ENCODE results near the gene ALDH7A1.

ALDH7A1 gene

DNA sequence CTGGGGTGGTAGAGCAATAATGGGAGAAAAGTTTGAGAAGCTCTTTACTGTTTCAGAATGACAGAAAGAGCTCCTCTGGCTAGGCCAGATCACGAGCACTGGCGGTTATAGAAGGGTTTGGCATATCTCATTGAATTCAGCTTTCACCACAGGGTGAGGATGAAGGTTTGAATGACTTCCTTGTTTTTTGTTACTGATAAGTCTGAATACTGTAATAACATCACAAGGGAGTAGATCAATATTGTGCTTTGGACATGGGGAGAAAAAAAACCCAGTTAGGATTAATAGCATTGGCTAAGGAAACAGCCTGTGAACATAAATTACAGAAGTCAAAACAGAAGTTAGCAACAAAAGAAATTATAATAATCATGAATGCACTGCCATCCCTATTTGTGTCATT lies 15.1 kb upstream of the ALDH7A1 start:
- TF ChIP-seq, protein P1, sequence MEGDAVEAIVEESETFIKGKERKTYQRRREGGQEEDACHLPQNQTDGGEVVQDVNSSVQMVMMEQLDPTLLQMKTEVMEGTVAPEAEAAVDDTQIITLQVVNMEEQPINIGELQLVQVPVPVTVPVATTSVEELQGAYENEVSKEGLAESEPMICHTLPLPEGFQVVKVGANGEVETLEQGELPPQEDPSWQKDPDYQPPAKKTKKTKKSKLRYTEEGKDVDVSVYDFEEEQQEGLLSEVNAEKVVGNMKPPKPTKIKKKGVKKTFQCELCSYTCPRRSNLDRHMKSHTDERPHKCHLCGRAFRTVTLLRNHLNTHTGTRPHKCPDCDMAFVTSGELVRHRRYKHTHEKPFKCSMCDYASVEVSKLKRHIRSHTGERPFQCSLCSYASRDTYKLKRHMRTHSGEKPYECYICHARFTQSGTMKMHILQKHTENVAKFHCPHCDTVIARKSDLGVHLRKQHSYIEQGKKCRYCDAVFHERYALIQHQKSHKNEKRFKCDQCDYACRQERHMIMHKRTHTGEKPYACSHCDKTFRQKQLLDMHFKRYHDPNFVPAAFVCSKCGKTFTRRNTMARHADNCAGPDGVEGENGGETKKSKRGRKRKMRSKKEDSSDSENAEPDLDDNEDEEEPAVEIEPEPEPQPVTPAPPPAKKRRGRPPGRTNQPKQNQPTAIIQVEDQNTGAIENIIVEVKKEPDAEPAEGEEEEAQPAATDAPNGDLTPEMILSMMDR (IDR thresholded peaks at IDR 0.05; ENCODE audit: control insufficient read depth, extremely low read depth, insufficient read depth) = no peak
- no peak overlapping the region for H3K4me3 ChIP-seq (ENCODE audit: low read depth, low read length)
- DNase-seq (ENCODE audit: low read depth) = no peak

DNA sequence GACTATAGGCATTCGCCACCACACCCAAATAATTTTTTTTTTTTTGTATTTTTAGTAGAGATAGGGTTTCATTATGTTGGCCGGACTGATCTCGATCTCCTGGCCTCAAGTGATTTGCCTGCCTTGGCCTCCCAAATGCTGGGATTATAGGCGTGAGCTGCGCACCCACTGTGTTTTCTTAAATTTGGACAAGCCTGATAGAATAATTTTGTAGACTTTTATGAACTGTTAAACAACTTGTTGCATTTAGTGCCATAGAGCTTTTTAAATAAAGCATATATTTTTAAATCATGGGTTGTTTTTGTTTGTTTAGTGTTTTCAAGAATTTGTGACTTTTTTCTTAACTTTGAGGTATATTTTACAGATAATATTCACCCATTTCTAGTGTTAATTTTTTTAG lies 10.5 kb upstream of the ALDH7A1 start:
- TF ChIP-seq, protein P1 (IDR thresholded peaks at IDR 0.05; ENCODE audit: control insufficient read depth, extremely low read depth, insufficient read depth) = no peak
- H3K4me3 ChIP-seq (ENCODE audit: low read depth, low read length) = no peak overlapping the region

GRCh38 chr5:126603402-126603991 lies 8.5 kb upstream of the ALDH7A1 start:
- TF ChIP-seq, protein P1 (IDR thresholded peaks at IDR 0.05; ENCODE audit: control insufficient read depth, extremely low read depth, insufficient read depth) = no peak
- no peak for DNase-seq (ENCODE audit: low read depth)
- H3K4me3 ChIP-seq (ENCODE audit: low read depth, low read length) = no peak overlapping the region

More for the DNA sequence above, 10.5 kb upstream of the ALDH7A1 start:
- DNase-seq (ENCODE audit: low read depth) = no peak

DNA sequence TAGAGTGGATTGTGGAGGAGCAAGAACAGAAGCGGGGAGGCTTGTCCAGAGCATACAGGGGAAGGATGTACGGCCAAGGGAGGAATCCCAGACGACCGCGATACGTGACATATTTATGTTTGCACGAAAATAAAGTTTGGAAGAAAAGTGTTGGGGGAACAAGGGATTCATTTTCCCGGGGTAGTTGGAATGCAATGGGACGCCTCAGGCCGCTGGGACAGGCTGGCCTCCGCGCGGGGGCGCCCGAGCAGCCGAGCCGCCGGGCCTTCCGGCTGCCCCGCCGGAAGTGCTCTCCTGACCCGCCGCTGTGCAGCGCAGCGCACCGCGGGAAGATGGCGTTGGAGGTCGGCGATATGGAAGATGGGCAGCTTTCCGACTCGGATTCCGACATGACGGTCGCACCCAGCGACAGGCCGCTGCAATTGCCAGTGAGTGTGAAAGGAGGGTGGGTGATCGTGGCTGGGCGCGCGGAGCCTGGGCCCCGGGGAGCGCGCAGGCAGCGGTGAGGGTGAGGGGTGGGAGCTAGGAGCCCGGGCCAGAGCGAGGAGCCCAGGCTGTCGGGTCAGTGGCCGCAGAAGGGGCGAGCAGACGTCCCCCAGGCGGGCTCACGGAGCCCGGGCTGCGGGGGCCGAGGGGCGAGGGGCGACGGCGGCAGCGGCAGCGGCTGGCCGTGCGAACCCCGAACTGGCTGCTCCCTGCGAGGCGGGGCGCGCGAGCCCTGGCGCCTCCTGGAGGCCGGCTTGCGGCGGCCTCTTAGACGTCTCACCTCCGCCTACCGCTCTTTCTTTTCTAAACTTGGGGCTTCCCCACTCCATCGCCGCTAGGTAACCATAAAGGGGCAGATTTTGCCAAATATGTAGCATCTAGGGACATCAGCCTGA lies 5.9 kb upstream of the ALDH7A1 start, which contains the start of gene PHAX:
TSS of gene PHAX (plus strand) at position 317 of the 881 bp plus-strand sequence. CDS start at position 333, 16 bp downstream.
- TF ChIP-seq, protein P1 (IDR thresholded peaks at IDR 0.05; ENCODE audit: control insufficient read depth, extremely low read depth, insufficient read depth) = peak; percentile 88
- DNase-seq (ENCODE audit: low read depth) = peak; percentile 54
- H3K4me3 ChIP-seq (ENCODE audit: low read depth, low read length) = peak within 1 kb of the TSS; percentile 78

- peak; percentile 78 for DNase-seq (ENCODE audit: low read depth)
- H3K4me3 ChIP-seq (ENCODE audit: low read depth, low read length) = peak overlapping the region; percentile 78
These were observed 5.1 kb upstream of the ALDH7A1 start for GRCh38 chr5:126599971-126600630.

GRCh38 chr5:126599499-126599898 lies 4.5 kb upstream of the ALDH7A1 start:
- no peak overlapping the region for H3K4me3 ChIP-seq (ENCODE audit: low read depth, low read length)
- TF ChIP-seq, protein P1 (IDR thresholded peaks at IDR 0.05; ENCODE audit: control insufficient read depth, extremely low read depth, insufficient read depth) = no peak
- no peak for DNase-seq (ENCODE audit: low read depth)

- TF ChIP-seq, protein P1 (IDR thresholded peaks at IDR 0.05; ENCODE audit: control insufficient read depth, extremely low read depth, insufficient read depth) = no peak
- no peak overlapping the region for H3K4me3 ChIP-seq (ENCODE audit: low read depth, low read length)
- DNase-seq (ENCODE audit: low read depth) = no peak
These were observed 2.1 kb upstream of the ALDH7A1 start for GRCh38 chr5:126597156-126597555.

All from LNCaP clone FGC (cell line).